ENCODE measurements around the gene SLC16A10.

DNA sequence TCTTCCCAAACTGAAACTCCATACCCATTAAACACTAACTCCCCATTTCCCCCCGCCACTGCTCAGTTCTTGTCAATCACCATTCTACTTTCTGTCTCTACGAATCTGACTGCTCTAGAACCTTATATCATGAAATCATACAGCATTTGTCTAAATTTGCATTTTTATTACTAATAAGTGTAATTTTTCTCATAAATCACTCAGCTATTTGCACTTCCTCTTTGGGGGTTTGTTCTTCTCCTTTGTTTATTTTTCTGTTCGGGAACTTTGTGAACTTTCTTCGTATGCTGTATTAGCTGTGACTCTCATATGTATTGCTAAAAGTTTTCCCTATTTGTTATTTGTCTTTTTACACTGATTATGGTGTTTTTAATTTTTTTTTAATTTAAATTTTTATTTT is 152.2 kb downstream of the SLC16A10 start:
- TF ChIP-seq, protein P1, sequence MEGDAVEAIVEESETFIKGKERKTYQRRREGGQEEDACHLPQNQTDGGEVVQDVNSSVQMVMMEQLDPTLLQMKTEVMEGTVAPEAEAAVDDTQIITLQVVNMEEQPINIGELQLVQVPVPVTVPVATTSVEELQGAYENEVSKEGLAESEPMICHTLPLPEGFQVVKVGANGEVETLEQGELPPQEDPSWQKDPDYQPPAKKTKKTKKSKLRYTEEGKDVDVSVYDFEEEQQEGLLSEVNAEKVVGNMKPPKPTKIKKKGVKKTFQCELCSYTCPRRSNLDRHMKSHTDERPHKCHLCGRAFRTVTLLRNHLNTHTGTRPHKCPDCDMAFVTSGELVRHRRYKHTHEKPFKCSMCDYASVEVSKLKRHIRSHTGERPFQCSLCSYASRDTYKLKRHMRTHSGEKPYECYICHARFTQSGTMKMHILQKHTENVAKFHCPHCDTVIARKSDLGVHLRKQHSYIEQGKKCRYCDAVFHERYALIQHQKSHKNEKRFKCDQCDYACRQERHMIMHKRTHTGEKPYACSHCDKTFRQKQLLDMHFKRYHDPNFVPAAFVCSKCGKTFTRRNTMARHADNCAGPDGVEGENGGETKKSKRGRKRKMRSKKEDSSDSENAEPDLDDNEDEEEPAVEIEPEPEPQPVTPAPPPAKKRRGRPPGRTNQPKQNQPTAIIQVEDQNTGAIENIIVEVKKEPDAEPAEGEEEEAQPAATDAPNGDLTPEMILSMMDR (IDR thresholded peaks at IDR 0.05), result no peak
- TF ChIP-seq POLR2A (IDR thresholded peaks at IDR 0.05), result no peak
